Hepatocyte (in vitro differentiated cells): ENCODE data around the gene DOCK2. TPM values are rescaled to one million over a fixed set of nuclear protein-coding genes. Genes with fewer than 3 reads are reported as not detected.

Experiments
- DNase-seq: peaks from one replicate; pipeline ENCODE4 v3.0.0-alpha.2; 2016; ENCODE audit warnings: low spot score
- H2AFZ ChIP-seq: fragments of 200-600 bp; sonication (generic); 2 replicates; pipeline ENCODE4 v1.6.0; 2016; ENCODE audit warnings: antibody characterized with exemption, mild to moderate bottlenecking
- H3K27ac ChIP-seq: fragments of 200-600 bp; sonication (generic); 2 replicates; pipeline ENCODE4 v1.5.1; 2016; ENCODE audit warnings: mild to moderate bottlenecking
- H3K27me3 ChIP-seq: fragments of 200-600 bp; sonication (generic); 2 replicates; pipeline ENCODE4 v1.6.1; 2016
- H3K36me3 ChIP-seq: fragments of 200-600 bp; sonication (generic); replicated peaks from 2 replicates; pipeline ENCODE4 v1.5.1; 2016; ENCODE audit warnings: low read depth; ENCODE audit not compliant: insufficient read depth
- H3K4me1 ChIP-seq: fragments of 200-600 bp; sonication (generic); 2 replicates; pipeline ENCODE4 v1.5.1; 2016; ENCODE audit warnings: mild to moderate bottlenecking, moderate library complexity; ENCODE audit not compliant: insufficient read depth
- H3K4me2 ChIP-seq: fragments of 200-600 bp; sonication (generic); 2 replicates; pipeline ENCODE4 v1.6.0; 2016
- H3K4me3 ChIP-seq: fragments of 200-600 bp; sonication (generic); 2 replicates; pipeline ENCODE4 v1.5.1; 2016; ENCODE audit warnings: mild to moderate bottlenecking
- H3K79me2 ChIP-seq: fragments of 200-600 bp; sonication (generic); 2 replicates; pipeline ENCODE4 v1.6.0; 2017; ENCODE audit warnings: mild to moderate bottlenecking
- H3K9me2 ChIP-seq: fragments of 200-600 bp; sonication (generic); replicated peaks from 2 replicates; pipeline ENCODE4 v1.6.0; 2017; ENCODE audit warnings: mild to moderate bottlenecking; ENCODE audit not compliant: insufficient read depth
- H3K9me3 ChIP-seq: fragments of 200-600 bp; sonication (generic); 2 replicates; pipeline ENCODE4 v1.5.1; 2016; ENCODE audit warnings: low read depth, mild to moderate bottlenecking
- H4K20me1 ChIP-seq: fragments of 200-600 bp; sonication (generic); 2 replicates; pipeline ENCODE4 v1.6.0; 2016; ENCODE audit warnings: mild to moderate bottlenecking; ENCODE audit not compliant: insufficient read depth, poor library complexity, severe bottlenecking
- CTCF ChIP-seq: fragments of 200-600 bp; sonication (generic); IDR thresholded peaks from 2 replicates; pipeline ENCODE4 v1.5.1; 2016; ENCODE audit warnings: antibody characterized with exemption, mild to moderate bottlenecking; ENCODE audit not compliant: poor library complexity
- EZH2 ChIP-seq: fragments of 200-600 bp; sonication (generic); IDR thresholded peaks from 2 replicates; pipeline ENCODE4 v1.6.1; 2016; ENCODE audit warnings: antibody characterized with exemption, mild to moderate bottlenecking, borderline replicate concordance
- EZH2phosphoT487 ChIP-seq: fragments of 200-600 bp; sonication (generic); IDR thresholded peaks from one replicate; pipeline ENCODE4 v1.6.1; 2018; ENCODE audit warnings: antibody characterized with exemption, mild to moderate bottlenecking, low read depth, moderate library complexity; ENCODE audit not compliant: unreplicated experiment, severe bottlenecking
- WGBS: methylation state at CpG from one replicate; pipeline ENCODE4 v1.1.6; 2016; ENCODE audit warnings: low lambda C conversion rate; ENCODE audit errors: missing lambda C conversion rate; 5-methylcytosine and 5-hydroxymethylcytosine counted together
- polyA plus RNA-seq: library from polyadenylated mRNA; unstranded; fragments of >200 nt; fragmentation: Nextera tagmentation; extraction: Ambion mirVana; gene quantifications from 2 replicates; pipeline ENCODE4 v1.2.1, GENCODE V29; 2016
- total RNA-seq: library from RNA; depleted of rRNA; stranded (reverse); fragments of >200 nt; gene quantifications from 2 replicates; pipeline ENCODE4 v1.2.3, GENCODE V29; 2014

The DOCK2 gene
- total and polyA plus RNA-seq, 2 experiments from 2014 or later, result 0.60 TPM; not detected in 1

GRCh38 chr5:169777159-169777558 lies 140.1 kb downstream of the DOCK2 start:
- H3K79me2 ChIP-seq, result no peaks in the 10 kb centered on the region
- no peak for DNase-seq
- H4K20me1 ChIP-seq, result no peaks in the 10 kb centered on the region
- H3K27ac ChIP-seq, result no peak overlapping the region
- H3K9me2 ChIP-seq, result no peaks in the 10 kb centered on the region
- no peaks in the 10 kb centered on the region for H3K9me3 ChIP-seq
- no peak overlapping the region for H3K4me3 ChIP-seq
- 32% methylated on average over 6 of the region's 6 CpGs for WGBS
- TF ChIP-seq EZH2phosphoT487 (no peak), EZH2 (no peak), CTCF (no peak)
- no peak overlapping the region for H2AFZ ChIP-seq
- no peaks in the 10 kb centered on the region for H3K36me3 ChIP-seq
- no peak overlapping the region for H3K4me2 ChIP-seq
- H3K27me3 ChIP-seq, result no peaks in the 10 kb centered on the region
- H3K4me1 ChIP-seq, result no peaks in the 10 kb centered on the region

DNA sequence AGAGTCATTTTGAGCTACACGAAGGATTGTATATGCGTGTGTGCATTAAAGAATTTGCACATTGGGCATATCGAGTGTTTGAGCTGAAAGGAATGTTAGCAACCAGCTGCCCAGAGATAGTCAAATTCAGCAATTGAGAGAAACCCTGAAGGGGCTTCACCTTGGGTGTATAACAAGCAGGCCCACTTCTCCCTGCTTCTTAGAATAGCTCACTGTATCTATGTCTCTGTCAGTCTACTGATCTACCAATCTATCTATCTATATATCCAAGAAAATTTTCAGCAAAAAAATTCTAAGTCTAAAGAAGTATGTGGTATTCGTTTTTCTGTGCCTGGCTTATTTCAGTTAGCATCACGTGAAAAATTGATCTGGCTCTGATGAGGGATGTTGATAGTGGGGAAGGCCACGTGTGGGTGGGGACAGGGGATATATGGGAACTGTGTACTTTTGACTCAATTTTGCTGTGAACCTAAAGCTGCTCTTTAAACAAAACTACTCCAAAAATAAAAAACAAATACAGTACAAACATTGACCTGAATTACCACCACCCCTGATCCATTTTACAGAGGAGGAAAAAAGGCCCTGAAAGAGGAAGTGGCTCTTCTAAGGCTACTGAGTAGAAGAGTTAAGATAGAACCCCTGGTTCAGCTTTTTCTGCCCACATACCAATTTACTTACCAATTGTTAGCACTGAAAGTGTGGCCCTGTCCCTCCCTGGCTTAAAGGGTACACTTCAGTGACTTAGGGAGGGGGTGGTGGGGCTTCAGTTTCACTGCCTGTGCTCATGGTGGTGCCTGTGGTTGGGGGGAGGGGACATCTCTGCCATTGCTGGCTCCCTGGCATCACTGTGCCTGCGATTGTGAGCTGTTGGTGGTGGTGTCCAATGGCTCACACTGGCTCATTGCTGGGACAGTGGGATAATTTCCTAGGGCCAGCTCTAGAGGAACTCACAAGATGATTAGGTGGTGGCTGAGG lies 141.8 kb downstream of the DOCK2 start:
- no peak for TF ChIP-seq CTCF
- no peak for TF ChIP-seq EZH2
- no peak for TF ChIP-seq EZH2phosphoT487
- DNase-seq, result no peak
- Histone ChIP-seq H3K4me1 (no peaks in the 10 kb centered on the region), H4K20me1 (no peaks in the 10 kb centered on the region), H3K27ac (no peak overlapping the region), H2AFZ (no peak overlapping the region), H3K27me3 (no peaks in the 10 kb centered on the region), H3K36me3 (no peaks in the 10 kb centered on the region), H3K4me2 (no peak overlapping the region), H3K4me3 (no peak overlapping the region), H3K79me2 (no peaks in the 10 kb centered on the region), H3K9me3 (no peaks in the 10 kb centered on the region), H3K9me2 (no peaks in the 10 kb centered on the region)
- WGBS, result 88% methylated on average over 7 of the region's 7 CpGs

DNA sequence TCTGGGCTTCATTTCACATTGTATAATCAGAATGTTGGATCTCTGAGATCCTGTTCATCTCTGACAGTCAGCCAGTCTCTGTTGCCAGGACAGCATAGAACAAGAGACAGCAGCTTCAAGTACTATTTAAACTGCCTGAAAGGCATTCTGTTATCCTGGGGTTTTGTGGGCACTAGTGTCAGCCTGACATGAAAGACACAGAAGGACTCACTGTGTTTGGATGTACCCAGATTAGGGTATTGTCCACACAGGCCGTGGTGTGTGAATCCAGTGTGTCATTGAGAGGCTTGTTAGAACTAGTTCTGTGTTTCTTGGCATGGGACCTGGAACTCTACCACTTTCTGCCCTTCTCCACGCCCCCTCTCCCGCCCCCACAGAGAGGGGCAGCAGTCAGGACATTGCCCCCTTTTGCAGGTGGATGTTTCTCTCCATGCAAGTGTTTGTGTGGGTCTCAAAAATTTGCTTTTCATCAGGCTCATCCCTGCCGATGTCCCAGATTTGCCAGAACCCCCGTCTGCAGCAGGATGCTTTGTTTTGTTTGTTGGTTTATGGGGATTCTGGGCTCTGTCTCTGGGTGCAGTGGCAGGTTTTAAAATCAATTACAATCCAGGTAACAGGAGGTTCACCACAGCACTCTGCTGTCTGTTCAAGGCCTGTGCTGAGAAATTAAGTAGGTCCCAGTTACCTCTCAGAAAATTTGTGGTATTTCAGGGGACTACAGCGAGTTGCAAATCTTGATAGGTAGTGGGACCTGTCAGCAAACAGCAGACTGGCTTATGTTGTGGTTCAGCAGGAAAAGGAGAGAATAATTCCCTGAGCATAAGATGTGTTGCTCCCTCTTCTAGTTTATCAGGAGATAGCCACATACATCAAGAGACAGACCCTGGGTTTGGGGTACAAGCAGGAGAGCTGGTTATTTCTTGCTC lies 144.6 kb downstream of the DOCK2 start:
- no peak overlapping the region for H3K27ac ChIP-seq
- H3K4me3 ChIP-seq, result no peak overlapping the region
- H2AFZ ChIP-seq, result no peak overlapping the region
- H3K9me2 ChIP-seq, result no peaks in the 10 kb centered on the region
- no peaks in the 10 kb centered on the region for H3K27me3 ChIP-seq
- H3K36me3 ChIP-seq, result no peaks in the 10 kb centered on the region
- DNase-seq, result no peak
- H3K79me2 ChIP-seq, result no peaks in the 10 kb centered on the region
- no peak overlapping the region for H3K4me2 ChIP-seq
- H3K4me1 ChIP-seq, result no peaks in the 10 kb centered on the region
- H3K9me3 ChIP-seq, result no peaks in the 10 kb centered on the region
- TF ChIP-seq EZH2, result no peak
- no peak for TF ChIP-seq CTCF
- TF ChIP-seq EZH2phosphoT487, result no peak
- H4K20me1 ChIP-seq, result no peaks in the 10 kb centered on the region
- 77% methylated on average over 6 of the region's 6 CpGs for WGBS
